ENCODE data around the gene CS.

CS gene

DNA sequence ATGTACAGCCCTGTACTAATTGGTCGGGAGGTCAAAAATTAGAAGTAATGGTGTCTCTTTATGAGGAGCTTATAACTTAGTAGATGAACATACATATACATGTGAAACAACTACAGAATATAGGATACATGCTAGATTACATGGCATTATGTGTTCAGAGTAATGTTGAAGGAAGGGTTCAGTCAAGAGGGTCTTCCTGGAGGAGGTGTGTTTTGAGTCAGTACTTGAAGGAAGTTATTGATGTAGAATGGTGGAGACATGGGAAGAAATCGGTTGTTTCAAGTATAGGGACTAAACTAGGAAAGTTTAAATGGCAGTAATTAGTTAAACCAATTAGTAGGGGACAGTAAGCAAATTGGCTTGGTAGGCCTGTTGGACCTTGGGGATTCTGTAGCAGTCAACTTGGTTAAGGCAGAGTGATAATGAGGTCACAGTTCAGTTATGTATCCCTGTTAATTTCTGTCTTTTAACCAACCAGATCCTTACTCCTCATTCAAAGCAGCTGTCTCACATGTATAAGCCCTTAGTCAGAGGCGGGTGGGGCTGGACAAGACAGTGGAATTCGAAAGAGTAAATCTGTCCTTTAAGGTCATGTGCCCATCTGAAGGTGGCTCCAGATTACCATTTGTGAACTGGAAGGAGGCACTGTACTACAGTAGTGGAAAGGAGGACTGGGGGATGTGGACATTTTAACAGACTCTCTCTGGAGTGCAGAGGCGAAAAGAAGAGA, 38.5 kb downstream of the CS start:
- DNase-seq (ENCODE audit: low read depth in 1 of 2, low spot score in 1 of 2), result no peak
- no peak for TF ChIP-seq SPI1 (IDR thresholded peaks at IDR 0.05; ENCODE audit: borderline replicate concordance, low read depth)
- TF ChIP-seq, protein P1, sequence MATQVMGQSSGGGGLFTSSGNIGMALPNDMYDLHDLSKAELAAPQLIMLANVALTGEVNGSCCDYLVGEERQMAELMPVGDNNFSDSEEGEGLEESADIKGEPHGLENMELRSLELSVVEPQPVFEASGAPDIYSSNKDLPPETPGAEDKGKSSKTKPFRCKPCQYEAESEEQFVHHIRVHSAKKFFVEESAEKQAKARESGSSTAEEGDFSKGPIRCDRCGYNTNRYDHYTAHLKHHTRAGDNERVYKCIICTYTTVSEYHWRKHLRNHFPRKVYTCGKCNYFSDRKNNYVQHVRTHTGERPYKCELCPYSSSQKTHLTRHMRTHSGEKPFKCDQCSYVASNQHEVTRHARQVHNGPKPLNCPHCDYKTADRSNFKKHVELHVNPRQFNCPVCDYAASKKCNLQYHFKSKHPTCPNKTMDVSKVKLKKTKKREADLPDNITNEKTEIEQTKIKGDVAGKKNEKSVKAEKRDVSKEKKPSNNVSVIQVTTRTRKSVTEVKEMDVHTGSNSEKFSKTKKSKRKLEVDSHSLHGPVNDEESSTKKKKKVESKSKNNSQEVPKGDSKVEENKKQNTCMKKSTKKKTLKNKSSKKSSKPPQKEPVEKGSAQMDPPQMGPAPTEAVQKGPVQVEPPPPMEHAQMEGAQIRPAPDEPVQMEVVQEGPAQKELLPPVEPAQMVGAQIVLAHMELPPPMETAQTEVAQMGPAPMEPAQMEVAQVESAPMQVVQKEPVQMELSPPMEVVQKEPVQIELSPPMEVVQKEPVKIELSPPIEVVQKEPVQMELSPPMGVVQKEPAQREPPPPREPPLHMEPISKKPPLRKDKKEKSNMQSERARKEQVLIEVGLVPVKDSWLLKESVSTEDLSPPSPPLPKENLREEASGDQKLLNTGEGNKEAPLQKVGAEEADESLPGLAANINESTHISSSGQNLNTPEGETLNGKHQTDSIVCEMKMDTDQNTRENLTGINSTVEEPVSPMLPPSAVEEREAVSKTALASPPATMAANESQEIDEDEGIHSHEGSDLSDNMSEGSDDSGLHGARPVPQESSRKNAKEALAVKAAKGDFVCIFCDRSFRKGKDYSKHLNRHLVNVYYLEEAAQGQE (IDR thresholded peaks at IDR 0.05; ENCODE audit: insufficient replicate concordance, low read depth), result no peak
- no peak for TF ChIP-seq POLR2AphosphoS5 (IDR thresholded peaks at IDR 0.05; ENCODE audit: low read depth)
- TF ChIP-seq, protein P2, sequence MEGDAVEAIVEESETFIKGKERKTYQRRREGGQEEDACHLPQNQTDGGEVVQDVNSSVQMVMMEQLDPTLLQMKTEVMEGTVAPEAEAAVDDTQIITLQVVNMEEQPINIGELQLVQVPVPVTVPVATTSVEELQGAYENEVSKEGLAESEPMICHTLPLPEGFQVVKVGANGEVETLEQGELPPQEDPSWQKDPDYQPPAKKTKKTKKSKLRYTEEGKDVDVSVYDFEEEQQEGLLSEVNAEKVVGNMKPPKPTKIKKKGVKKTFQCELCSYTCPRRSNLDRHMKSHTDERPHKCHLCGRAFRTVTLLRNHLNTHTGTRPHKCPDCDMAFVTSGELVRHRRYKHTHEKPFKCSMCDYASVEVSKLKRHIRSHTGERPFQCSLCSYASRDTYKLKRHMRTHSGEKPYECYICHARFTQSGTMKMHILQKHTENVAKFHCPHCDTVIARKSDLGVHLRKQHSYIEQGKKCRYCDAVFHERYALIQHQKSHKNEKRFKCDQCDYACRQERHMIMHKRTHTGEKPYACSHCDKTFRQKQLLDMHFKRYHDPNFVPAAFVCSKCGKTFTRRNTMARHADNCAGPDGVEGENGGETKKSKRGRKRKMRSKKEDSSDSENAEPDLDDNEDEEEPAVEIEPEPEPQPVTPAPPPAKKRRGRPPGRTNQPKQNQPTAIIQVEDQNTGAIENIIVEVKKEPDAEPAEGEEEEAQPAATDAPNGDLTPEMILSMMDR (IDR thresholded peaks at IDR 0.05; ENCODE audit: insufficient read depth, low read length), result no peak
- no peak for TF ChIP-seq GABPA (IDR thresholded peaks at IDR 0.05; ENCODE audit: low read depth)
- Histone ChIP-seq H3K27me3 (ENCODE audit: insufficient read depth, poor library complexity, severe bottlenecking) (no peaks in the 10 kb centered on the region), H3K4me3 (replicated peaks; ENCODE audit: insufficient read depth, low read length) (no peak overlapping the region), H3K27ac (replicated peaks) (no peak overlapping the region)

DNA sequence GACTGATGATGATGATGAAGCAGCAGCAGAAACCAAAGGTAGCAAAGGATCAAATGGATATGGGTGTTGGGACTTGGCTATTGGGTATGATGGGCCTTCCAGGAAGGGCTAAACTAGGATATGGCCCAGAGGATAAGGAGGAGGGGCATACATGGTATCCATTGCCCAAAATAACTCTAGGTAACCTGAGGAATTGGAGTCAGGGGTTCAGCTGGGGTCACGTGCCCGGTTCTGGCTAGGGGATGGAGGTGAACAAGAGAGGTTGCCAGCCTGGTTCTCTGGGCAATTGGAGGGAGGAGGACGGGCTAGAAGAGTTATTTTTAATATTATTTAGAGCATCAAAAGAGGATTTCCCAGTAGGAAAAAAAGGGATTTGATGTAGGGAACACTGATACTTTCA, 39.2 kb downstream of the CS start:
- no peaks in the 10 kb centered on the region for H3K27me3 ChIP-seq (ENCODE audit: insufficient read depth, poor library complexity, severe bottlenecking)
- DNase-seq (ENCODE audit: low read depth in 1 of 2, low spot score in 1 of 2), result no peak
- TF ChIP-seq, protein P2 (IDR thresholded peaks at IDR 0.05; ENCODE audit: insufficient read depth, low read length), result no peak
- TF ChIP-seq SPI1 (IDR thresholded peaks at IDR 0.05; ENCODE audit: borderline replicate concordance, low read depth) (no peak), POLR2AphosphoS5 (IDR thresholded peaks at IDR 0.05; ENCODE audit: low read depth) (no peak), GABPA (IDR thresholded peaks at IDR 0.05; ENCODE audit: low read depth) (no peak)
- TF ChIP-seq, protein P1 (IDR thresholded peaks at IDR 0.05; ENCODE audit: insufficient replicate concordance, low read depth), result no peak
- no peak overlapping the region for H3K4me3 ChIP-seq (replicated peaks; ENCODE audit: insufficient read depth, low read length)
- no peak overlapping the region for H3K27ac ChIP-seq (replicated peaks)

DNA sequence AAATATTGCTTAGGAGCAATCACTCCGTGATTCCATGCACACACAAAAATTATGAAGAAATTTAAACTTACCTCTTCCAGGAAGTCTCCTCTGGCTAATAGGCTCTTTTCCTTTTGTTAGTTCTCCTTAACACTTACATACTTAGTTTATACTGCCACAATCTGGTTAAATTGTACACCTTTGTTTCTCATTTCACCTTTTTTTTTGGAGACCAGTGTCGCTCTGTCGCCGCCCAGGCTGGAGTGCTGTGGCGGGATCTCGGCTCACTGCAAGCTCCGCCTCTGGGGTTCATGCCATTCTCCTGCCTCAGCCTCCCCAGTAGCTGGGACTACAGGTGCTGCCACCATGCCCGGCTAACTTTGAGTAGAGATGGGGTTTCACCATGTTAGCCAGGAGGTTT, 39.8 kb downstream of the CS start:
- DNase-seq (ENCODE audit: low read depth in 1 of 2, low spot score in 1 of 2), result no peak
- H3K27me3 ChIP-seq (ENCODE audit: insufficient read depth, poor library complexity, severe bottlenecking), result no peaks in the 10 kb centered on the region
- TF ChIP-seq, protein P2 (IDR thresholded peaks at IDR 0.05; ENCODE audit: insufficient read depth, low read length), result no peak
- TF ChIP-seq, protein P1 (IDR thresholded peaks at IDR 0.05; ENCODE audit: insufficient replicate concordance, low read depth), result no peak
- TF ChIP-seq GABPA (IDR thresholded peaks at IDR 0.05; ENCODE audit: low read depth) (no peak), POLR2AphosphoS5 (IDR thresholded peaks at IDR 0.05; ENCODE audit: low read depth) (no peak), SPI1 (IDR thresholded peaks at IDR 0.05; ENCODE audit: borderline replicate concordance, low read depth) (no peak)
- H3K4me3 ChIP-seq (replicated peaks; ENCODE audit: insufficient read depth, low read length), result no peak overlapping the region
- no peak overlapping the region for H3K27ac ChIP-seq (replicated peaks)
